Measurements from ENCODE around the gene SLC1A2. TPM values are rescaled to one million over a fixed set of nuclear protein-coding genes. Genes with fewer than 3 reads are reported as not detected.

SLC1A2 gene
- total RNA-seq, 5 donors from 2014 or later (not counting 1 experiment from before 2014, with no cell fraction given), result 0.07 to 0.19 (median 0.12) TPM

GRCh38 chr11:35270342-35270741, 149.0 kb downstream of the SLC1A2 start:
- H3K9me3 Mint-ChIP-seq, result no peaks in the 10 kb centered on the region
- H3K4me3 Mint-ChIP-seq, result no peak overlapping the region

DNA sequence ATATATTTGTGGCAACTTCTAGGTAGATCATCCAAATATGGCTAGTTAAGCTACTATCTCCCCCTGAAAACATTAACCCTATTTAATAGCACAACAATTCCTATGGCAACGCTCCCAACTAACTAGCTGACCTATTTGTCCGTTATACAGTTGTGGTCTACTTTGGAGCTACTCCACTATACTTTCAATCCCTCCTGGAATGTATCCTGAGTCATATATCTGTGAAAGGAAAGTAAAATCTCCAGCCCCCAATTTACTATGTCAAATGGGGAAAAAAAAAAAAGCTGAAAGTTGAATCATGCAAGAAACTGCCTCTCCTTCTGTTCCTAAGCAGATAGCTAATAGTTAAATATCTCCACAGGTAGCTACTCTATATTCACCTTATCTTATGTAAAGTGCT, 151.9 kb downstream of the SLC1A2 start:
- Histone ChIP-seq H3K9me3 (no peaks in the 10 kb centered on the region), H3K27ac (ENCODE audit: low read length) (no peak overlapping the region), H3K27me3 (replicated peaks in 1 of 2; ENCODE audit: control insufficient read depth in 2 of 2, extremely low read depth in 1 of 2, insufficient read depth in 2 of 2, low read length in 1 of 2) (no peaks in the 10 kb centered on the region), H3K4me3 (ENCODE audit: control insufficient read depth in 1 of 2, extremely low read depth in 1 of 2, low read length in 1 of 2) (no peak overlapping the region), H3K36me3 (ENCODE audit: control insufficient read depth in 2 of 2, extremely low read depth in 1 of 2, insufficient read depth in 1 of 2, low read length in 1 of 2) (no peaks in the 10 kb centered on the region), H3K4me1 (ENCODE audit: control insufficient read depth in 1 of 2, extremely low read depth in 1 of 2, insufficient read depth in 2 of 2, low read length in 2 of 2) (peaks cover 3 to 5% of the 10 kb centered on the region in 2 experiments)
- Mint-ChIP-seq H3K27me3 (no peaks in the 10 kb centered on the region), H3K27ac (no peak overlapping the region), H3K4me1 (peaks cover 12 to 33% (median 27%) of the 10 kb centered on the region in 3 donors), H3K9me3 (no peaks in the 10 kb centered on the region), H3K36me3 (no peaks in the 10 kb centered on the region), H3K4me3 (no peak overlapping the region)
- POLR2A ChIA-PET, result interaction anchor here (0.5 to 0.9 kb wide), 4 partner anchors 10 to 120 kb away, joined by 3 to 7 read pairs (median 4); no protein-coding TSS in a partner anchor
- DNase-seq (no peak), ATAC-seq (replicated peaks in 1 of 4) (no peak)
- WGBS (ENCODE audit: insufficient coverage), result no CpG with 5 or more reads among the region's 2 CpGs
- CTCF ChIA-PET, result interaction anchor here in 1 of 2 donors (0.7 kb wide), 1 partner anchor 12 kb away, joined by 3 read pairs; no protein-coding TSS in a partner anchor

More at GRCh38 chr11:35270342-35270741, 149.0 kb downstream of the SLC1A2 start:
- Mint-ChIP-seq H3K27me3 (no peaks in the 10 kb centered on the region), H3K27ac (peak overlapping the region; percentile 0 to 18), H3K4me1 (peaks cover 33 to 58% (median 39%) of the 10 kb centered on the region in 3 donors), H3K36me3 (no peaks in the 10 kb centered on the region)
- DNase-seq (no peak), ATAC-seq (replicated peaks in 1 of 4) (no peak)
- Histone ChIP-seq H3K4me1 (ENCODE audit: control insufficient read depth in 1 of 2, extremely low read depth in 1 of 2, insufficient read depth in 2 of 2, low read length in 2 of 2) (peaks cover 3 to 12% of the 10 kb centered on the region in 2 experiments), H3K9me3 (no peaks in the 10 kb centered on the region), H3K4me3 (ENCODE audit: control insufficient read depth in 1 of 2, extremely low read depth in 1 of 2, low read length in 1 of 2) (no peak overlapping the region), H3K27me3 (replicated peaks in 1 of 2; ENCODE audit: control insufficient read depth in 2 of 2, extremely low read depth in 1 of 2, insufficient read depth in 2 of 2, low read length in 1 of 2) (no peaks in the 10 kb centered on the region), H3K36me3 (ENCODE audit: control insufficient read depth in 2 of 2, extremely low read depth in 1 of 2, insufficient read depth in 1 of 2, low read length in 1 of 2) (no peaks in the 10 kb centered on the region), H3K27ac (ENCODE audit: low read length) (no peak overlapping the region)
- CTCF ChIA-PET, result no interaction called here
- no CpG with 5 or more reads among the region's 1 CpG for WGBS (ENCODE audit: insufficient coverage)
- POLR2A ChIA-PET, result interaction anchor here in 1 of 2 donors (0.6 kb wide), 1 partner anchor 87 kb away, joined by 3 read pairs; no protein-coding TSS in a partner anchor

- no peaks in the 10 kb centered on the region for H3K27me3 Mint-ChIP-seq
- POLR2A ChIA-PET, result interaction anchor here (0.6 to 1.1 kb wide), 2 partner anchors 30 to 84 kb away, joined by 3 read pairs; no protein-coding TSS in a partner anchor
Observed at GRCh38 chr11:35265755-35266454, 153.5 kb downstream of the SLC1A2 start.

DNA sequence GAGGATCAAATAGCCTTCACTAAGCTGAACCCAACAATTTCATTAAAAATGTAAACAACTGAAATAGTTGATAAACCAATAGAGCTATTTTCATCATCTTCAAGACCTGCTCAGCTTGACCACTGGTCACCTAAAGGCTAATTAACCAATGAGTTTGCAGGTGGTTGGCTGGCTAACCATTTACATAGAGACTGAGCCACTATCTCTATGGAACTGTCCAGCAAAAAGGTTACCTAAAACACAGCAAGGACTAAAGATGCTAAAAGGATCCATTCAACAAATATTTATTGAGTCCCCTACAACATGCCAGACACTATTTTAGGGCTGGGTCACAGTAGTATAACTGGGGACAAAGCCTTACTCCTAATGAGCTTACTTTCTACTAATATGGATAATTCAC, 156.6 kb downstream of the SLC1A2 start:
- Mint-ChIP-seq H3K9me3 (no peaks in the 10 kb centered on the region), H3K27me3 (no peaks in the 10 kb centered on the region), H3K4me1 (peaks cover 9 to 21% (median 16%) of the 10 kb centered on the region in 3 donors), H3K27ac (no peak overlapping the region), H3K4me3 (no peak overlapping the region), H3K36me3 (no peaks in the 10 kb centered on the region)
- Histone ChIP-seq H3K27me3 (replicated peaks in 1 of 2; ENCODE audit: control insufficient read depth in 2 of 2, extremely low read depth in 1 of 2, insufficient read depth in 2 of 2, low read length in 1 of 2) (no peaks in the 10 kb centered on the region), H3K9me3 (no peaks in the 10 kb centered on the region), H3K4me3 (ENCODE audit: control insufficient read depth in 1 of 2, extremely low read depth in 1 of 2, low read length in 1 of 2) (no peak overlapping the region), H3K36me3 (ENCODE audit: control insufficient read depth in 2 of 2, extremely low read depth in 1 of 2, insufficient read depth in 1 of 2, low read length in 1 of 2) (no peaks in the 10 kb centered on the region), H3K4me1 (ENCODE audit: control insufficient read depth in 1 of 2, extremely low read depth in 1 of 2, insufficient read depth in 2 of 2, low read length in 2 of 2) (peaks cover 4 to 8% of the 10 kb centered on the region in 2 experiments), H3K27ac (ENCODE audit: low read length) (no peak overlapping the region)
- DNase-seq, result no peak
- no peak for ATAC-seq (replicated peaks in 1 of 4)
- ChIA-PET CTCF (interaction anchor here (0.5 to 1.0 kb wide), 2 partner anchors 44 to 131 kb away, joined by 3 to 5 read pairs; no protein-coding TSS in a partner anchor), POLR2A (interaction anchor here in 1 of 2 donors (0.6 kb wide), 1 partner anchor 27 kb away, joined by 3 read pairs; no protein-coding TSS in a partner anchor)

More at GRCh38 chr11:35265755-35266454, 153.5 kb downstream of the SLC1A2 start:
- CTCF ChIA-PET, result no interaction called here
- no peaks in the 10 kb centered on the region for H3K9me3 ChIP-seq
- peaks cover 0 to 3% of the 10 kb centered on the region in 2 experiments for H3K4me1 ChIP-seq (ENCODE audit: control insufficient read depth in 1 of 2, extremely low read depth in 1 of 2, insufficient read depth in 2 of 2, low read length in 2 of 2)
- Mint-ChIP-seq H3K27ac (no peak overlapping the region), H3K36me3 (no peaks in the 10 kb centered on the region), H3K4me3 (no peak overlapping the region), H3K9me3 (no peaks in the 10 kb centered on the region), H3K4me1 (peaks cover 4 to 19% (median 13%) of the 10 kb centered on the region in 3 donors)
- no peaks in the 10 kb centered on the region for H3K36me3 ChIP-seq (ENCODE audit: control insufficient read depth in 2 of 2, extremely low read depth in 1 of 2, insufficient read depth in 1 of 2, low read length in 1 of 2)
- ATAC-seq (replicated peaks in 1 of 4), result no peak
- H3K27ac ChIP-seq (ENCODE audit: low read length), result no peak overlapping the region
- no peak for DNase-seq
- WGBS (ENCODE audit: insufficient coverage), result no CpG with 5 or more reads among the region's 3 CpGs
- H3K27me3 ChIP-seq (replicated peaks in 1 of 2; ENCODE audit: control insufficient read depth in 2 of 2, extremely low read depth in 1 of 2, insufficient read depth in 2 of 2, low read length in 1 of 2), result no peaks in the 10 kb centered on the region
- no peak overlapping the region for H3K4me3 ChIP-seq (ENCODE audit: control insufficient read depth in 1 of 2, extremely low read depth in 1 of 2, low read length in 1 of 2)

GRCh38 chr11:35262056-35262455, 157.3 kb downstream of the SLC1A2 start:
- CTCF ChIA-PET, result interaction anchor here in 1 of 2 donors (1.0 kb wide), 1 partner anchor 45 kb away, joined by 3 read pairs; no protein-coding TSS in a partner anchor

GRCh38 chr11:35261197-35261596, 158.2 kb downstream of the SLC1A2 start:
- WGBS (ENCODE audit: insufficient coverage), result no CpG with 5 or more reads among the region's 1 CpG
- H3K36me3 ChIP-seq (ENCODE audit: control insufficient read depth in 2 of 2, extremely low read depth in 1 of 2, insufficient read depth in 1 of 2, low read length in 1 of 2), result no peaks in the 10 kb centered on the region
- Mint-ChIP-seq H3K36me3 (no peaks in the 10 kb centered on the region), H3K4me1 (peaks cover 21 to 29% (median 26%) of the 10 kb centered on the region in 3 donors), H3K4me3 (no peak overlapping the region), H3K27me3 (no peaks in the 10 kb centered on the region), H3K9me3 (no peaks in the 10 kb centered on the region), H3K27ac (no peak overlapping the region)
- H3K4me3 ChIP-seq (ENCODE audit: control insufficient read depth in 1 of 2, extremely low read depth in 1 of 2, low read length in 1 of 2), result no peak overlapping the region
- H3K4me1 ChIP-seq (ENCODE audit: control insufficient read depth in 1 of 2, extremely low read depth in 1 of 2, insufficient read depth in 2 of 2, low read length in 2 of 2), result peaks cover 10 to 17% of the 10 kb centered on the region in 2 experiments
- H3K9me3 ChIP-seq, result no peaks in the 10 kb centered on the region
- POLR2A ChIA-PET, result interaction anchor here in 1 of 2 donors (0.6 kb wide), 1 partner anchor 20 kb away, joined by 3 read pairs; no protein-coding TSS in a partner anchor
- ATAC-seq (replicated peaks in 1 of 4), result no peak
- no peaks in the 10 kb centered on the region for H3K27me3 ChIP-seq (replicated peaks in 1 of 2; ENCODE audit: control insufficient read depth in 2 of 2, extremely low read depth in 1 of 2, insufficient read depth in 2 of 2, low read length in 1 of 2)
- CTCF ChIA-PET, result no interaction called here
- DNase-seq, result no peak
- H3K27ac ChIP-seq (ENCODE audit: low read length), result no peak overlapping the region

More at GRCh38 chr11:35262056-35262455, 157.3 kb downstream of the SLC1A2 start:
- H3K4me1 ChIP-seq (ENCODE audit: control insufficient read depth in 1 of 2, extremely low read depth in 1 of 2, insufficient read depth in 2 of 2, low read length in 2 of 2), result peaks cover 6 to 14% of the 10 kb centered on the region in 2 experiments
- H3K36me3 ChIP-seq (ENCODE audit: control insufficient read depth in 2 of 2, extremely low read depth in 1 of 2, insufficient read depth in 1 of 2, low read length in 1 of 2), result no peaks in the 10 kb centered on the region
- no peaks in the 10 kb centered on the region for H3K27me3 Mint-ChIP-seq
- POLR2A ChIA-PET, result no interaction called here
- H3K27me3 ChIP-seq (replicated peaks in 1 of 2; ENCODE audit: control insufficient read depth in 2 of 2, extremely low read depth in 1 of 2, insufficient read depth in 2 of 2, low read length in 1 of 2), result no peaks in the 10 kb centered on the region
- H3K27ac Mint-ChIP-seq, result no peak overlapping the region
- no peak overlapping the region for H3K27ac ChIP-seq (ENCODE audit: low read length)
- no peaks in the 10 kb centered on the region for H3K9me3 ChIP-seq
- no peak overlapping the region for H3K4me3 Mint-ChIP-seq
- H3K4me3 ChIP-seq (ENCODE audit: control insufficient read depth in 1 of 2, extremely low read depth in 1 of 2, low read length in 1 of 2), result no peak overlapping the region
- H3K9me3 Mint-ChIP-seq, result no peaks in the 10 kb centered on the region
- no peak for ATAC-seq (replicated peaks in 1 of 4)
- 100% methylated on average over 1 of the region's 3 CpGs for WGBS (ENCODE audit: insufficient coverage)
- no peaks in the 10 kb centered on the region for H3K36me3 Mint-ChIP-seq
- DNase-seq, result no peak
- peaks cover 16 to 26% (median 23%) of the 10 kb centered on the region in 3 donors for H3K4me1 Mint-ChIP-seq

All from T-cell (primary cell).